ENCODE results near the gene CASS4.

The CASS4 gene

DNA sequence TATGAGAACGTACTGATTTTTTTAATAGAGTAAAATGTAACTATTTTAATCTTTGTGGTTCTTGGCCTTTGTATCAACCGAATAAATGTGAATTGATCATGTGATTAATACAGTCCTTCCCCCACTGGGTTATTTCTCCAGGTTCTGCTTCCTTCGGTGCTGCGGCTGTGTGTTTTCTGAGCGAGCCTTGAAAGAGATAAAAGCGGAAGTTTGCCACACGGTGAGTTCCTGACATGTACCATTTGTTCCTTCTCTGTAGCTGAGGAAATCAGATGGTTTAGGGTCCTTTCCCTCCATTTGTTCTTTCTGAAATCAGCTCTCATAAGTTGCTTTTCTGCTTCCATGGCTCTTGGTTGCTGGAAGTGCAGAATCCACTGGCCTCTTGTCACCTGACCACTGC, 71.9 kb downstream of the CASS4 start:
- no peaks in the 10 kb centered on the region for H3K9me3 ChIP-seq
- H3K36me3 ChIP-seq = peaks cover 95% of the 10 kb centered on the region
- H3K9ac ChIP-seq = no peak overlapping the region
- H4K20me1 ChIP-seq = peaks cover 42% of the 10 kb centered on the region; the same call in 1 of the 2 replicates
- no peak overlapping the region for H3K4me3 ChIP-seq
- peaks cover 17% of the 10 kb centered on the region for H3K4me1 ChIP-seq
- H3K4me2 ChIP-seq = peak overlapping the region; percentile 52
- H3K27me3 ChIP-seq = no peaks in the 10 kb centered on the region
- no peak for TF ChIP-seq Cebpa-rat (IDR thresholded peaks at IDR 0.05)
- H3K27ac ChIP-seq = 0 out of 2 replicates have a peak overlapping the region, but pooled peaks have one; percentile 38

DNA sequence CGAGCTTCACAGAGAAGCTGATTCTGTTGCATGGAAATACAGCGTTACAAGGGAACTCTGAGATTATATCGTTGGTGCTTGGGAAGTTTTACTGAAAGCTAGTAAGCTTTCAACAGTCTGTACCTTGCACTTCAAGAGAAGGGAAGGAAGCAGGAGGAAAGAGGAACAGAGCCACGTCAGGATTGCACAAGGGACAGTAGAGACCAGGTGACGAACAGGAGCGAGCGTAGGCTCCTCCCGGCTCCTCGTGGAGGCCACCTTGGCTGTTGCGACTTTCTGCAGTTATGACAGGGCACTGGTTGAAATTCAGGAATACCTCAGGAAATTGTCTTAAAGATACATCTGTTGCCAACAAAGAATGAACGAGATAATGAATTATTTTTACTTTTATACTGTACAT, 75.2 kb downstream of the CASS4 start:
- H3K9me3 ChIP-seq = no peaks in the 10 kb centered on the region
- H3K4me3 ChIP-seq = no peak overlapping the region
- peaks cover 62% of the 10 kb centered on the region for H4K20me1 ChIP-seq
- H3K36me3 ChIP-seq = peaks cover 95% of the 10 kb centered on the region
- H3K27ac ChIP-seq = no peak overlapping the region
- H3K27me3 ChIP-seq = no peaks in the 10 kb centered on the region
- H3K4me2 ChIP-seq = no peak overlapping the region
- no peak overlapping the region for H3K9ac ChIP-seq
- TF ChIP-seq Cebpa-rat (IDR thresholded peaks at IDR 0.05) = no peak
- H3K4me1 ChIP-seq = peaks cover 17% of the 10 kb centered on the region

DNA sequence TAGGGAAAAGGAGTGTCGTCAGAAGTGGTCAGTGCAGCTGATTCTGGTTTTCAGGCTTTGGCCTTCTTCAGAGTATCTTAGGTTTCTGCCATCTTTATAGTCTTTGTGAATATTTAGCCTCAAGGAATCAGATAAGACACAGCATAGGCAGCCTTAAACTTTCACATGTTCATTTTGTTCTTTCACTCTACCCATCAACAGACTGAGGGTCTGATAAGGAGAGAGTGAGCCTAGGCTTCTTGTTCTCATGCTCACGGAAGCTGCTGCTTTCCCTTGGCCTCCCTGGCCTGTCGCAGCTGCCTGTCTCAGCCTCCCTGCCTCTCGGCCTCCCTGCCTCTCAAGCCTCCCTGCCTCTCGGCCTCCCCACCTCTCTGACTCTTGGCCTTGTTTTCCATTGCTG, 76.5 kb downstream of the CASS4 start:
- Histone ChIP-seq H3K4me1 (peaks cover 10% of the 10 kb centered on the region), H4K20me1 (peaks cover 73% of the 10 kb centered on the region), H3K36me3 (peaks cover 96% of the 10 kb centered on the region), H3K4me2 (no peak overlapping the region), H3K27ac (no peak overlapping the region), H3K9me3 (no peaks in the 10 kb centered on the region), H3K9ac (no peak overlapping the region), H3K27me3 (no peaks in the 10 kb centered on the region), H3K4me3 (no peak overlapping the region)
- TF ChIP-seq Cebpa-rat (IDR thresholded peaks at IDR 0.05) = no peak

DNA sequence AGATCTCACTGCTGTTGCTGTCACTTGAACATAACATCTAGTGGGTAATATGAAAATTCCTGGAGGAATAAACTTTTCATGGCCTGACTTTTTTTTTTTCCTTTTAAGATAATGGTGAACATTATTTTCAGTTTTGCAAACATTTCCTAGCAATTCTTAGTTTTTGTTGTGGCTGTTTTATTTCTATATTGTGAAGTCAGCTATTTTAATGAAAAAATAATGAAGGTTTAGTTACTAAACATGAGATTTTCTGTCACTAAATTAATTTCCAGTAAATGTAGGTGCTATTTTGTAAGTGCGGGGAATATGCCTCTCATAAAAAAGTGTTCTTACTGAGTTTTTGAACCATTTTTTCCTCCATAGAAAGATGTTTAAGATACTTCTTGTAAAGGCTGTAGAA, 89.1 kb downstream of the CASS4 start:
- Histone ChIP-seq H3K27ac (no peak overlapping the region), H3K4me1 (peaks cover 4% of the 10 kb centered on the region; the same call in 1 of the 2 replicates), H3K27me3 (no peaks in the 10 kb centered on the region), H3K4me3 (no peak overlapping the region), H3K4me2 (no peak overlapping the region), H3K9ac (no peak overlapping the region), H4K20me1 (peaks cover 12% of the 10 kb centered on the region; the same call in 1 of the 2 replicates), H3K36me3 (peaks cover 65% of the 10 kb centered on the region), H3K9me3 (peaks cover 6% of the 10 kb centered on the region; the same call in 1 of the 2 replicates)
- no peak for TF ChIP-seq Cebpa-rat (IDR thresholded peaks at IDR 0.05)

- peaks cover 54% of the 10 kb centered on the region for H3K36me3 ChIP-seq
- no peak overlapping the region for H3K27ac ChIP-seq
- H3K4me2 ChIP-seq = no peak overlapping the region
- peaks cover 4% of the 10 kb centered on the region; the same call in 1 of the 2 replicates for H3K4me1 ChIP-seq
- H3K9ac ChIP-seq = no peak overlapping the region
- no peaks in the 10 kb centered on the region for H3K9me3 ChIP-seq
- no peak overlapping the region for H3K4me3 ChIP-seq
- H3K27me3 ChIP-seq = no peaks in the 10 kb centered on the region
- TF ChIP-seq Cebpa-rat (IDR thresholded peaks at IDR 0.05) = no peak
- H4K20me1 ChIP-seq = peaks cover 19% of the 10 kb centered on the region
Measured at GRCh38 chr20:56503916-56504315, 91.9 kb downstream of the CASS4 start.

DNA sequence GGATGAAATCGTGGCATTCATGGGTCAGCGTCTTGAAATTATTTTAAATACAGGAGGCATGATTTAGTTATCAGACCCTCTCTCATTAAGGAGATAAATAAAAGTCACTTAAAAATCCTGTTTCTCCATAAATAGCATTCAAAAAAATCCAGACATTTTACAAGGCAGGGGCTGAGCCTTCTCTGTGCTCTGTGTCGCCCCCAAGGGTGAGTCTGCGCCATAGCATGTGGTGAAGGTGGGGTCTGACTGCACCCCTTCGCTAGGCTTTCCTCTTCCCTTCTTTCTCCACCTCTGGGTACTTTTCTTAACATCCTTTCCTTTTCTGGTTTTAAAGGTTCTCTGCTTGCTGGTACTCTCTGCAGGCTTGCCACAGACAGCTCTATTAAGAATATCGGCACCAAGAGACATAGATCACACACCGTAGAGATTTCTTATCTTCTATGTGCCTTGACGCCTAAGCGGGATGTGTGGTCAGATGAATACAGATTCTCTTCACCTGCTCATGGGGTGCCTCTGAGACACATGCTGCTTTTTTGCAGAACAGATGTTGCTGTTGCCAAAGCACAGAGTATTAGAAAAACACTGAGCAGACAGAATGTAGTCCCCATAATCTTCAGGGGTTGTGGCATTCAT, 92.4 kb downstream of the CASS4 start:
- H4K20me1 ChIP-seq = peaks cover 24% of the 10 kb centered on the region
- H3K9me3 ChIP-seq = no peaks in the 10 kb centered on the region
- no peak overlapping the region for H3K4me2 ChIP-seq
- TF ChIP-seq Cebpa-rat (IDR thresholded peaks at IDR 0.05) = no peak
- no peaks in the 10 kb centered on the region for H3K27me3 ChIP-seq
- H3K9ac ChIP-seq = no peak overlapping the region
- peaks cover 4% of the 10 kb centered on the region; the same call in 1 of the 2 replicates for H3K4me1 ChIP-seq
- H3K27ac ChIP-seq = no peak overlapping the region
- peaks cover 54% of the 10 kb centered on the region for H3K36me3 ChIP-seq
- H3K4me3 ChIP-seq = no peak overlapping the region

GRCh38 chr20:56506103-56506502, 94.0 kb downstream of the CASS4 start:
- H3K9me3 ChIP-seq = no peaks in the 10 kb centered on the region
- H3K4me3 ChIP-seq = no peak overlapping the region
- peaks cover 45% of the 10 kb centered on the region for H3K36me3 ChIP-seq
- H4K20me1 ChIP-seq = peaks cover 30% of the 10 kb centered on the region
- H3K4me2 ChIP-seq = no peak overlapping the region
- no peaks in the 10 kb centered on the region for H3K4me1 ChIP-seq
- no peak for TF ChIP-seq Cebpa-rat (IDR thresholded peaks at IDR 0.05)
- H3K9ac ChIP-seq = no peak overlapping the region
- H3K27ac ChIP-seq = no peak overlapping the region
- no peaks in the 10 kb centered on the region for H3K27me3 ChIP-seq
